Measurements from ENCODE around the gene TEX52.
"Not testable (repeated sequence)": the region's sequence is repeated elsewhere in the genome, so short reads cannot be mapped to it uniquely, and the experiment has no call there.

Gene TEX52

GRCh38 chr12:2857021-2857431 is at the start of gene TEX52:
TEX52 (minus strand) TSS chr12:2857039; CDS start chr12:2857026, 13 bp downstream.
- no peak for DNase-seq (ENCODE audit: low read depth, low spot score)

GRCh38 chr12:2904260-2904659 is 47.4 kb upstream of the TEX52 start:
- no peak for DNase-seq (ENCODE audit: low read depth, low spot score)

- DNase-seq (ENCODE audit: low read depth, low spot score), result no peak
Observed at GRCh38 chr12:2902272-2902880, 45.5 kb upstream of the TEX52 start.

DNA sequence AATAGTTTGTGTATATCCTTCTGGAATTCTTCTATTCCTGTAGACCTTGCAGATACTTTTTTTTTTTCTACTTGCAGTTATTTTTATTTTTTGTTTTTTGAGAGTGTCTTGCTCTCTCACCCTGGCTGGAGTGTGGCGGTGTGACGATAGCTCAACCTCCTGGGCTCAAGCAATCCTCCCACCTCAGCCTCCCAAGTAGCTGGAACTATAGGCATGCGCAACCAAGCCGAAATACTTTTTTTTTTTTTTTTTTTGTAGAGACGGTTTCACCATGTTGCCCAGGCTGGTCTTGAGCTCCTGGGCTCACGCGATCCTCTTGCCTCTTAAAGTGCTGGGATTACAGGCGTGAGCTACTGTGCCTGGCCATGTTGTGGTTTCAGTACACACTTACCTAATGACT is 43.8 kb upstream of the TEX52 start:
- DNase-seq (ENCODE audit: low read depth, low spot score), result no peak

GRCh38 chr12:2897418-2897817 is 40.6 kb upstream of the TEX52 start:
- DNase-seq (ENCODE audit: low read depth, low spot score), result no peak

- no peak for DNase-seq (ENCODE audit: low read depth, low spot score)
Observed at GRCh38 chr12:2895511-2895910, 38.7 kb upstream of the TEX52 start.

DNA sequence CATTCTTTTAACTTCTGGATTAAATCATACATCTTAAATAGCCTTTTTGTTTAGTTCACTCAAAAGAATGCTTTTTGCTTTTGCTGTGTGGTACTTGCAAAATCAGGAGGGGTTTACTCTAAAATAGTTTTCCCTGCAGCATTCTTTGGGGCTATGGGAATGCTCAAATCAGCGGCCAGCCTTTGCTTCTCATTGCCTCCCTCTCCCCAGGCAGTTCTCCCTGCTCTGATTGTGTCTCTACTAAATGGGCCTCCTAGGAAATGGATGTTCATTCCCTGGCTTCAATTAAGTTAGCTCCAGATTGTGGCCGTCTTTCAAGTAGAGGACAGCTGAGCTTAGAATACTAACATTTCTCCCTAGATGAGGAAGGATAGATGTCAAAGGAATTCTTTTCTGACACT is 38.2 kb upstream of the TEX52 start:
- no peak for DNase-seq (ENCODE audit: low read depth, low spot score)

- no peak for DNase-seq (ENCODE audit: low read depth, low spot score)
Observed at GRCh38 chr12:2893007-2893406, 36.2 kb upstream of the TEX52 start.

DNA sequence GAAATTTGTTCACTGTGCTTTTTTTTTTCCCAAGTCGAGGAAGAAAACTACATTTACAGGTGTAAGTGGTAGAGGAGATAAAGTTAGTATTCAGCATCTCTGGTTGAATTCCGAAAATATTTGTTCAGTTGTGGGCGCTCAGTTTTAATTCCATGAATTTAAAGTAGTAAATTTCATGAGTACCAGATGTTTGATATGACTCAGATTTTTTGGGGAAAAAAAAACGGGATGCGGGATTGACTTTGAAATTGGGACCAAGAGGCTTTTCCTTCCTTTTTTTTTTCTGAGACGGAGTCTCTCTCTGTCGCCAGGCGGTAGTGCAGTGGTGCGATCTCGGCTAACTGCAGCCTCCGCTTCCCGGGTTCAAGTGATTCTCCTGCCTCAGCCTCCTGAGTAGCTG is 35.4 kb upstream of the TEX52 start:
- DNase-seq (ENCODE audit: low read depth, low spot score), result no peak

DNA sequence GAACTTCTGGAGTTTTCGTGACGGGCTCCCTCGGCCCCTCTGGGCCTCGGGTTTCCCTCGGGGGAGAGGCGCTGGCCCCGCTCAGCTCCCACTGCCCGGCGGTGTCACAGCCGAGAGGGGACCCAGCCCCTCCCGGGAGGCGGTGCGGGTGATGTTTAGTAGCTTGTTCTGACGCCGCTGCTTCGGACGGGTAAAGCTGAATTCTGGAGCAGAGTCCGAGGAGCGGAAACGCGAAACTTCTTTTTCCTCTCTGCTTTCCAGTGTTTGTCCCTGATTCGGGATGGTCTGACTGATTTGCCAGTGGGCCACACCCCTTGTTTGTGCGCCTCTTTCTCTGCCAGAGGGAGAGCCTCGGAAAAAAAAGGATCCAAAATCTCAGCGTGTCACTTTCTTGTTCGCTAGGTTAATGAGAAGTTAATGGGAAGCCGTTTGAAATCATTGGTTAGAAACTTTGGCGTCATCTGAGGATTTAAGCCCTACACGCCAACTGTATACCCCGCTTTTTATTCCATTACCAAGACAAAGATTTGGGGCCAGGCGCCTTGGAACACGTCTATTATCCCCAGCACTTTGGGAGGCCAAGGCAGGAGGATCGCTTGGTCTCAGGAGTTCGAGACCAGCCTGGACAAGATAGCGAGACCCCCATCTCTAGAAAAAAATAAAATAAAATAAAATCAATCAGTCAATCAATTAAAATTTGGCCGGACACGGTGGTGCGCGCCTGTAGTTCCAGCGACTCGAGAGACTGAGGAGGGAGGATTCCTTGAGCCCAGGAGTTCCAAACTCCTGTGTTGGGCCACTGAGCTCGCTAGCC is 34.6 kb upstream of the TEX52 start:
- no peak for DNase-seq (ENCODE audit: low read depth, low spot score)

GRCh38 chr12:2890388-2891239 is 33.8 kb upstream of the TEX52 start, which contains the start of gene TULP3:
TULP3 (plus strand) TSS chr12:2890891; CDS start chr12:2890948, 57 bp downstream.
- peak; percentile 97 for DNase-seq (ENCODE audit: low read depth, low spot score)

DNA sequence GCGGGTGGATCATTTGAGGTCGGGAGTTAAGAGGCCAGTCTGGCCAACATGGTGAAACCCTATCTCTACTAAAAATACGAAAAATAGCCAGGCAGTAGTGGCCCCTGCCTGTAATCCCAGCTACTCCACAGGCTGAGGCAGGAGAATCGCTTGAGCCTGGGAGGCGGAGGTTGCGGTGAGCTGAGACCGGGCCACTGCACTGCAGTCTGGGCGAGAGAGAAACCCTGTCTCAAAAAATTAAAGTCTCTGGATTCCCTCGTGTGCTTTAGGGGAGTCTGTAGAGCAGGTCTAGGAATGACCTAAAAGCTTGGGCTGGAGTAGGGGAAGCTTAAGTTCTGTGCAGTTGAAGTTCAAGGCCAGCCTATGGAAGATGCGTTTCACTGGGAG is 33.2 kb upstream of the TEX52 start:
- DNase-seq (ENCODE audit: low read depth, low spot score), result no peak

DNA sequence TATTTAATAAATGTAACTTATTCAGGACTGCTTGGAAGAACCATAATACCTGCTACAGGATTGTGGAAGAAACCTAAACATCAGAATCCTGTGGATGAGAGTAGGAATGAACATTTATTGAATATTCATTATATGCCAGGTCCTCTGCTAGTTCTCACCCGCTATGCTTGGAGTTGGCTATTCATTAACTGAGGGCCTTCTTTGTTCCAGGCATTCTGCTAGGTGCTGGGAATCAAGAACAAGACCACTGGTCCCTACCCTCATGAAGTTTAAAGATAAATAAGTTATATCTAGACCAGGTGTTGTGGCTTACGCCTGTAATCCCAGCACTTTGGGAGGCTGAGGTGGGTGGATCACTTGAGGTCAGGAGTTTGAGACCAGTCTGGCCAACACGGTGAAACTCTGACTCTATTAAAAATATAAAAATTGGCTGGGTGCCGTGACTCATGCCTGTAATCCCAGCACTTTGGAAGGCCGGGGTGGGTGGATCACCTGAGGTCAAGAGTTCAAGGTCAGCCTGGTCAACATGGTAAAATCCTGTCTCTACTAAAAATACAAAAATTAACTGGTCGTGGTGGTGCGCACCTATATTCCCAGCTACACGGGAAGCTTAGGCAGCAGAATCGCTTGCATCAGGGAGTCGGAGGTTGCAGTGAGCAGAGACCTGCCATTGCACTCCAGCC is 30.1 kb upstream of the TEX52 start:
- DNase-seq (ENCODE audit: low read depth, low spot score), result no peak

GRCh38 chr12:2884810-2885209 is 28.0 kb upstream of the TEX52 start:
- no peak for DNase-seq (ENCODE audit: low read depth, low spot score)

DNA sequence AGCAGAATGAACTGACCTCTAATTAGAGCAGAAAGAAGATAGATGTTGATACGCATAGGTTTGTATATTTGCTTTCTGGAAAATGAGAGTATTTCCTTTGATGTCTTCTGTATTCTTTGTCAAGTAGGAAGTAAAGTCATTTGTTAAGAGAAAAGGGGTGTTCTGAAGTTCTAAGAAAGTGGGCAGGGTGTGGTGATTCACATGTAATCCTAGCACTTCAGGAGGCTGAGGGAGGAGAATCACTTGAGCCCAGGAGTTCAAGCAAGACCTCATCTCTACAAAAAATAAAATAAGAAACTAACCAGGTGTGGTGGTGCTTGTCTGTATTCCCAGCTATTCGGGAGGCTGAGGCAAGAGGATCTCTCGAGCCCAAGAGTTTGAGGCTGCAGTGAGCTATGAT is 23.0 kb upstream of the TEX52 start:
- no peak for DNase-seq (ENCODE audit: low read depth, low spot score)

DNA sequence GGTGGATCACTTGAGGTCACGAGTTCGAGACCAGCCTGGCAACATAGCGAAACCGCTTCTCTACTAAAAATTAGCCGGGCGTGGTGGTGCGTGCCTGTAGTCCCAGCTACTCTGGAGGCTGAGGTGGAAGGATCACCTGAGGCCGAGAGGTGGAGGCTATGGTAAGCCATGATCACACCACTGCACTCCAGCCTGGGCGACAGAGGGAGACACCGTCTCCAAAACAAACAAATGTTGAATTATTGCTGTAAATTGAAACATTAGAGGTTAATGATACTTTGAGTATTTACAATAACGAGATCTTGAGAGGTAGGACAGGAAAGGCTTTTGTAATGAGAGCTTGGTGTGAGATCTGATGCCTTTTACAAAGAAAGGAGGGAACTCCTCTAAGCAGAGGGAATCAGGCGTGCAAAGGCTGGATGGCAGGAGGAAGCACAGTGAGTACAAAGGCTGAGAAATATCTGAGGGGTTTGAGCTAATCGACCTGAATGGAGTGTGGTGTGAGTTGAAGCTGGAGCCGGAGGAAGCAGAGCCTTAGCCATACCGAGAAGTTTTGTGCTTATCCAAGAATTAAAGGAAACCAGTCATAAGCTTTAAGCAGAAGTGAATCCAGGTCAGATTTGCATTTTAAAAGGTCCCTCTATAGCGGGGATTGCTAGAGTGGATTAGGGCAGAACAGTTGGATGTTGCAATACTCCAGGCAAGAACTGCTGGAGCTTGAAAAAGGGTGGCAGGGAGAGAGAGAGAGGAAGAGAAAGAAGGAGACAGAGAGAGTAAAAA is 21.3 kb upstream of the TEX52 start:
- no peak for DNase-seq (ENCODE audit: low read depth, low spot score)

GRCh38 chr12:2877047-2877952 is 20.5 kb upstream of the TEX52 start, which contains the start of the genes FOXM1 and RHNO1:
FOXM1 (minus strand) TSS chr12:2877174; CDS start chr12:2874478, 2,696 bp downstream.
RHNO1 (plus strand) TSS chr12:2877223; CDS start chr12:2885367, 8,144 bp downstream.
- DNase-seq (ENCODE audit: low read depth, low spot score), result peak; percentile 73

- no peak for DNase-seq (ENCODE audit: low read depth, low spot score)
Observed at GRCh38 chr12:2876431-2877046, 19.7 kb upstream of the TEX52 start.

- DNase-seq (ENCODE audit: low read depth, low spot score), result not testable (repeated sequence)
Observed at GRCh38 chr12:2868986-2869632, 12.3 kb upstream of the TEX52 start.

All from smooth muscle cell of the brain vasculature (primary cell).